NCI-H2107 treated with DMSO at 0.1 percent for 48 hours (cell line): ENCODE results near the gene BCL2.

Experiments used
- DNase-seq: peaks from one replicate; lab custom pipeline; 2025; ENCODE audit not compliant: unreplicated experiment; lab: John Stamatoyannopoulos, UW

Gene BCL2

GRCh38 chr18:63329431-63330145 lies 10.0 kb upstream of the BCL2 start:
- DNase-seq, result peak; percentile 31

- no peak for DNase-seq
These were observed 6.4 kb upstream of the BCL2 start for GRCh38 chr18:63326011-63326410.

- DNase-seq, result no peak
These were observed 5.6 kb upstream of the BCL2 start for GRCh38 chr18:63325086-63325686.

GRCh38 chr18:63322908-63323634 lies 3.5 kb upstream of the BCL2 start:
- DNase-seq, result peak; percentile 94

GRCh38 chr18:63322206-63322605 lies 2.6 kb upstream of the BCL2 start:
- no peak for DNase-seq

GRCh38 chr18:63321291-63321690 lies 1.7 kb upstream of the BCL2 start:
- DNase-seq, result no peak

- DNase-seq, result no peak
These were observed 1.4 kb upstream of the BCL2 start for GRCh38 chr18:63320975-63321265.

- peak; percentile 83 for DNase-seq
These were observed 780 bp upstream of the BCL2 start for GRCh38 chr18:63320123-63320974.

GRCh38 chr18:63318889-63319382 lies 633 bp downstream of the BCL2 start:
- DNase-seq, result peak; percentile 46

GRCh38 chr18:63317982-63318888 lies 1.3 kb downstream of the BCL2 start:
- DNase-seq, result peak; percentile 93

- no peak for DNase-seq
These were observed 2.0 kb downstream of the BCL2 start for GRCh38 chr18:63317556-63317946.

- DNase-seq, result peak; percentile 45
These were observed 2.7 kb downstream of the BCL2 start for GRCh38 chr18:63316612-63317555.

GRCh38 chr18:63315876-63316275 lies 3.7 kb downstream of the BCL2 start:
- DNase-seq, result no peak

GRCh38 chr18:63315131-63315662 lies 4.4 kb downstream of the BCL2 start:
- no peak for DNase-seq

- no peak for DNase-seq
These were observed 5.3 kb downstream of the BCL2 start for GRCh38 chr18:63314062-63314790.

GRCh38 chr18:63313396-63313917 lies 6.1 kb downstream of the BCL2 start:
- no peak for DNase-seq

GRCh38 chr18:63312737-63313395 lies 6.7 kb downstream of the BCL2 start:
- no peak for DNase-seq
